IMR-90 (cell line): ENCODE measurements around the gene PHB1. TPM values are rescaled to one million over a fixed set of nuclear protein-coding genes. Genes with fewer than 3 reads are reported as not detected.

Experiments
- ATAC-seq: fragments of 200-7000 bp; cut with Tn5 transposase; 2 replicates; pipeline ENCODE4 v1.9.1; 2020; ENCODE audit warnings: low read depth, mild to moderate bottlenecking, moderate library complexity
- BruUV-seq: library from RNA; stranded (reverse); fragments of 400-500 nt; replicated peaks from 2 replicates; lab custom pipeline; 2021; lab: Mats Ljungman, UMichigan
- CTCF ChIA-PET: fragments of 300-600 bp; formaldehyde crosslinking; extraction: SDS; loops from one replicate; lab custom pipeline; 2021; ENCODE audit warnings: antibody characterized with exemption; lab: Yijun Ruan, JAX
- POLR2A ChIA-PET: fragments of 300-600 bp; sonication (Branson Sonifier 250); formaldehyde crosslinking; loops from one replicate; lab custom pipeline; 2022; ENCODE audit warnings: antibody characterized with exemption; ENCODE audit not compliant: unreplicated experiment; lab: Charles Lee
- DNase-seq: peaks from one replicate; pipeline ENCODE4 v3.0.0; 2013
- H2AFZ ChIP-seq: replicated peaks from 2 replicates; pipeline ENCODE3; 2013; ENCODE audit warnings: low read length, mild to moderate bottlenecking; ENCODE audit not compliant: poor library complexity
- H2AK5ac ChIP-seq: 2 replicates; pipeline ENCODE4 v1.6.1; 2013; ENCODE audit warnings: low read depth, low read length, inconsistent platforms
- H2AK9ac ChIP-seq: replicated peaks from 2 replicates; pipeline ENCODE3; 2013; ENCODE audit warnings: mild to moderate bottlenecking, low read depth, low read length, moderate library complexity; ENCODE audit not compliant: poor library complexity
- H2BK120ac ChIP-seq: 2 replicates; pipeline ENCODE4 v1.6.1; 2013; ENCODE audit warnings: low read depth, low read length, inconsistent platforms
- H2BK15ac ChIP-seq: 3 replicates; pipeline ENCODE4 v1.6.1; 2013; ENCODE audit warnings: low read depth, low read length, inconsistent platforms
- H2BK20ac ChIP-seq: 2 replicates; pipeline ENCODE4 v1.6.1; 2013; ENCODE audit warnings: low read depth, mild to moderate bottlenecking, inconsistent platforms, low read length, moderate library complexity
- H2BK5ac ChIP-seq: 2 replicates; pipeline ENCODE4 v1.6.1; 2013; ENCODE audit warnings: mild to moderate bottlenecking, low read depth, low read length, inconsistent platforms; ENCODE audit not compliant: poor library complexity, severe bottlenecking
- H3K14ac ChIP-seq: replicated peaks from 2 replicates; pipeline ENCODE4 v1.6.1; 2013; ENCODE audit warnings: low read depth, low read length, inconsistent platforms
- H3K18ac ChIP-seq: 2 replicates; pipeline ENCODE4 v1.6.1; 2013; ENCODE audit warnings: low read depth, low read length, control low read depth
- H3K23ac ChIP-seq: 2 replicates; pipeline ENCODE4 v1.6.1; 2013; ENCODE audit warnings: low read depth, low read length, inconsistent platforms
- H3K27ac ChIP-seq: 2 replicates; pipeline ENCODE4 v1.5.1; 2013; ENCODE audit warnings: mild to moderate bottlenecking, control low read depth, low read length; ENCODE audit not compliant: insufficient read depth
- H3K27me3 ChIP-seq: 2 replicates; pipeline ENCODE4 v1.6.1; 2013; ENCODE audit warnings: low read length; ENCODE audit not compliant: control insufficient read depth, insufficient read depth
- H3K36me3 ChIP-seq: 2 replicates; pipeline ENCODE4 v1.6.1; 2013; ENCODE audit warnings: low read length, mixed read lengths; ENCODE audit not compliant: control insufficient read depth, insufficient read depth
- H3K4ac ChIP-seq: 2 replicates; pipeline ENCODE4 v1.6.1; 2013; ENCODE audit warnings: low read depth, low read length, inconsistent platforms
- H3K4me1 ChIP-seq: 2 replicates; pipeline ENCODE4 v1.6.1; 2013; ENCODE audit warnings: low read length, mixed read lengths; ENCODE audit not compliant: control insufficient read depth, insufficient read depth
- H3K4me2 ChIP-seq: 2 replicates; pipeline ENCODE4 v1.6.1; 2013; ENCODE audit warnings: low read depth, mild to moderate bottlenecking, control low read depth, low read length, moderate library complexity
- H3K4me3 ChIP-seq: 2 replicates; pipeline ENCODE4 v1.5.1; 2013; ENCODE audit warnings: low read depth, mild to moderate bottlenecking, control low read depth, low read length, moderate library complexity; ENCODE audit not compliant: insufficient read depth
- H3K56ac ChIP-seq: 2 replicates; pipeline ENCODE4 v1.6.1; 2013; ENCODE audit warnings: low read length, inconsistent platforms; ENCODE audit not compliant: insufficient read depth; ENCODE audit errors: extremely low read depth
- H3K79me1 ChIP-seq, 2 experiments: 2 replicates each; pipeline ENCODE4 v1.6.1; 2013; ENCODE audit warnings: low read length in 2 of 2, inconsistent platforms in 1 of 2, low read depth in 1 of 2
- H3K9ac ChIP-seq: 2 replicates; pipeline ENCODE4 v1.6.1; 2013; ENCODE audit warnings: low read depth, low read length, control low read depth
- H3K9me1 ChIP-seq: 2 replicates; pipeline ENCODE4 v1.6.1; 2013; ENCODE audit warnings: low read length, inconsistent platforms; ENCODE audit not compliant: insufficient read depth
- H3K9me3 ChIP-seq: 2 replicates; pipeline ENCODE4 v1.6.1; 2013; ENCODE audit warnings: low read length; ENCODE audit not compliant: control insufficient read depth, insufficient read depth
- H4K20me1 ChIP-seq: 2 replicates; pipeline ENCODE4 v1.6.1; 2013; ENCODE audit warnings: low read length, inconsistent platforms; ENCODE audit not compliant: insufficient read depth
- H4K5ac ChIP-seq: 2 replicates; pipeline ENCODE4 v1.6.1; 2013; ENCODE audit warnings: mild to moderate bottlenecking, low read depth, low read length, control low read depth
- H4K8ac ChIP-seq, 2 experiments: 2 replicates each; pipeline ENCODE4 v1.6.1; 2013; ENCODE audit warnings: low read depth in 2 of 2, low read length in 2 of 2, control low read depth in 1 of 2, inconsistent platforms in 1 of 2
- H4K91ac ChIP-seq: 2 replicates; pipeline ENCODE4 v1.6.1; 2013; ENCODE audit warnings: low read depth, low read length, inconsistent platforms; ENCODE audit not compliant: insufficient read depth
- CEBPB ChIP-seq: IDR thresholded peaks from 2 replicates; pipeline ENCODE4 v1.6.1; 2012; ENCODE audit warnings: low read depth, low read length, improper control_type of control experiment
- CHD1 ChIP-seq: IDR thresholded peaks from 2 replicates; pipeline ENCODE4 v1.6.1; 2012; ENCODE audit warnings: low read depth, low read length, improper control_type of control experiment
- FOS ChIP-seq: fragments of 150-350 bp; IDR thresholded peaks from 2 replicates; pipeline ENCODE4 v1.6.1; 2016; ENCODE audit warnings: low read depth, low read length
- MAFK ChIP-seq: IDR thresholded peaks from 2 replicates; pipeline ENCODE4 v1.6.1; 2012; ENCODE audit warnings: low read depth, low read length, improper control_type of control experiment
- MAZ ChIP-seq: IDR thresholded peaks from 2 replicates; pipeline ENCODE4 v1.6.1; 2012; ENCODE audit warnings: low read depth, mild to moderate bottlenecking, low read length, improper control_type of control experiment, moderate library complexity, borderline replicate concordance
- MXI1 ChIP-seq: IDR thresholded peaks from 2 replicates; pipeline ENCODE4 v1.6.1; 2012; ENCODE audit warnings: low read depth, mild to moderate bottlenecking, low read length, moderate library complexity, borderline replicate concordance
- NFE2L2 ChIP-seq: fragments of 150-350 bp; IDR thresholded peaks from 2 replicates; pipeline ENCODE4 v1.6.1; 2016; ENCODE audit warnings: low read depth, mild to moderate bottlenecking, low read length
- POLR2A ChIP-seq: IDR thresholded peaks from 2 replicates; pipeline ENCODE4 v1.6.1; 2012; ENCODE audit warnings: mild to moderate bottlenecking, low read depth, low read length
- RAD21 ChIP-seq: IDR thresholded peaks from 2 replicates; pipeline ENCODE4 v1.6.1; 2012; ENCODE audit warnings: low read length, improper control_type of control experiment
- RCOR1 ChIP-seq: IDR thresholded peaks from 2 replicates; pipeline ENCODE4 v1.6.1; 2012; ENCODE audit warnings: mild to moderate bottlenecking, low read length, improper control_type of control experiment; ENCODE audit not compliant: insufficient replicate concordance
- RFX5 ChIP-seq: IDR thresholded peaks from 2 replicates; pipeline ENCODE4 v1.8.0; 2012; ENCODE audit warnings: low read depth, mild to moderate bottlenecking, low read length, moderate library complexity
- SMC3 ChIP-seq: fragments of 150-350 bp; IDR thresholded peaks from 2 replicates; pipeline ENCODE4 v1.6.1; 2016; ENCODE audit warnings: low read depth, mild to moderate bottlenecking, antibody characterized with exemption, low read length, moderate library complexity
- WGBS, 2 experiments: methylation state at CpG; one replicate each; pipeline versions ENCODE4 v1.1.5 to v1.1.7; 2013; ENCODE audit warnings: missing lambda C conversion rate in 2 of 2; ENCODE audit not compliant: insufficient read length in 1 of 2; ENCODE audit errors: extremely low coverage in 2 of 2; 5-methylcytosine and 5-hydroxymethylcytosine counted together
- dilution Hi-C: fragments of 300-500 bp; cut with HindIII; formaldehyde crosslinking; loops from one replicate; pipeline ENCODE4 v1.14.3; 2018; ENCODE audit warnings: low sequenced_read_pairs; ENCODE audit not compliant: unreplicated experiment
- in situ Hi-C: fragments of 300-500 bp; cut with MboI; formaldehyde crosslinking; loops from 3 replicates; pipeline ENCODE4 v1.14.3; 2019; ENCODE audit warnings: low sequenced_read_pairs, inconsistent platforms, mixed read lengths
- intact Hi-C: fragments of 100-400 bp; cut with micrococcal nuclease; formaldehyde crosslinking; loops from 2 replicates; pipeline ENCODE4 v1.10.0; 2022
- polyA plus RNA-seq, 3 experiments: library from polyadenylated mRNA; depleted of rRNA; stranded (reverse); fragments of >200 nt; gene quantifications; 2 replicates each; pipeline ENCODE4 v1.2.3, GENCODE V29; 2012; ENCODE audit warnings: low replicate concordance in 1 of 3
- total RNA-seq: library from RNA; depleted of rRNA; stranded (reverse); fragments of >200 nt; gene quantifications from 2 replicates; pipeline ENCODE4 v1.2.3, GENCODE V29; 2012
- TF ChIP-seq, protein P1 (sequence below): conservative IDR thresholded peaks from 2 replicates; pipeline ENCODE4 v1.5.1; 2012; ENCODE audit warnings: mild to moderate bottlenecking, low read depth, low read length, improper control_type of control experiment
- TF ChIP-seq, protein P2 (sequence below): fragments of 150-350 bp; IDR thresholded peaks from 2 replicates; pipeline ENCODE4 v1.6.1; 2017; ENCODE audit warnings: mild to moderate bottlenecking, antibody characterized with exemption, low read length, low read depth
- TF ChIP-seq, protein P3 (sequence below): fragments of 150-350 bp; IDR thresholded peaks from 2 replicates; pipeline ENCODE4 v1.6.1; 2016; ENCODE audit warnings: low read depth, mild to moderate bottlenecking, low read length, moderate library complexity, borderline replicate concordance

PHB1 gene
- total and polyA plus RNA-seq, 2 of the 4 experiments (the other 2 are of a cell fraction) = 283 to 294 TPM

DNA sequence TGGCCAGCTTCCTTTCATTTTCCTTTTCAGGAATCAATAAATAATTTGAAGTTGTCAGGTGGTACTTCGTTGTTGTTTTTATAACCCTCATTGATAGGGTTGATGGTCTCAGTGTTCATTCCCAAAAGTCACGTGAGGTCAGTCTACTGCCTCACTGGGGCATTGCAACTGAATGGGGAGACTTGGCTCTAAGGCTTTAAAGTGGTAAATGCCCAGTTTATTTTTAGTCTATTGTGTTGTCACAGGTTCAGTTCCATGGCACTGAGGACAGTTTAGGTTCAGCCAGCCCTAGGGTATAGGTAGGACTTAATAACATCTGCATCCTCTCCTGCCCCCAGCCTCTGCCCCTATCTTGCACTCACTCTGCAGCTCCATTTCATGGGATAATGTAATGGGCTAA is 46.9 kb upstream of the PHB1 start:
- no CpG with 5 or more reads among the region's 2 CpGs for WGBS, 2 experiments
- Histone ChIP-seq H3K4ac (no peak overlapping the region), H3K56ac (no peak overlapping the region), H3K4me3 (no peak overlapping the region), H2BK20ac (no peak overlapping the region), H3K4me1 (no peaks in the 10 kb centered on the region; the same call in 1 of the 2 replicates), H2BK15ac (no peak overlapping the region), H3K9me3 (peaks cover 12% of the 10 kb centered on the region), H3K18ac (no peak overlapping the region), H3K36me3 (no peaks in the 10 kb centered on the region), H2AK9ac (no peak overlapping the region), H4K91ac (no peak overlapping the region), H3K4me2 (no peak overlapping the region), H3K9ac (no peak overlapping the region), H3K27ac (no peak overlapping the region), H4K8ac (no peak overlapping the region), H3K23ac (no peak overlapping the region), H4K20me1 (no peaks in the 10 kb centered on the region), H2BK5ac (no peak overlapping the region), H3K14ac (no peak overlapping the region), H3K79me1 (no peaks in the 10 kb centered on the region), H3K9me1 (no peaks in the 10 kb centered on the region), H2AFZ (no peak overlapping the region), H3K27me3 (peaks cover 77% of the 10 kb centered on the region), H2BK120ac (no peak overlapping the region), H4K5ac (no peak overlapping the region), H2AK5ac (no peak overlapping the region)
- intact Hi-C loops = no loop called here
- in situ Hi-C loops = no loop called here
- dilution Hi-C loops = no loop called here
- BruUV-seq = no TSS peak
- DNase-seq (no peak), ATAC-seq (no peak)
- ChIA-PET CTCF (no interaction called here), POLR2A (no interaction called here)
- TF ChIP-seq MAFK (no peak), RAD21 (no peak), FOS (no peak), CHD1 (no peak), MXI1 (no peak), CEBPB (no peak), MAZ (no peak), RFX5 (no peak), RCOR1 (no peak), POLR2A (no peak), NFE2L2 (no peak), SMC3 (no peak)
- TF ChIP-seq, protein P1, sequence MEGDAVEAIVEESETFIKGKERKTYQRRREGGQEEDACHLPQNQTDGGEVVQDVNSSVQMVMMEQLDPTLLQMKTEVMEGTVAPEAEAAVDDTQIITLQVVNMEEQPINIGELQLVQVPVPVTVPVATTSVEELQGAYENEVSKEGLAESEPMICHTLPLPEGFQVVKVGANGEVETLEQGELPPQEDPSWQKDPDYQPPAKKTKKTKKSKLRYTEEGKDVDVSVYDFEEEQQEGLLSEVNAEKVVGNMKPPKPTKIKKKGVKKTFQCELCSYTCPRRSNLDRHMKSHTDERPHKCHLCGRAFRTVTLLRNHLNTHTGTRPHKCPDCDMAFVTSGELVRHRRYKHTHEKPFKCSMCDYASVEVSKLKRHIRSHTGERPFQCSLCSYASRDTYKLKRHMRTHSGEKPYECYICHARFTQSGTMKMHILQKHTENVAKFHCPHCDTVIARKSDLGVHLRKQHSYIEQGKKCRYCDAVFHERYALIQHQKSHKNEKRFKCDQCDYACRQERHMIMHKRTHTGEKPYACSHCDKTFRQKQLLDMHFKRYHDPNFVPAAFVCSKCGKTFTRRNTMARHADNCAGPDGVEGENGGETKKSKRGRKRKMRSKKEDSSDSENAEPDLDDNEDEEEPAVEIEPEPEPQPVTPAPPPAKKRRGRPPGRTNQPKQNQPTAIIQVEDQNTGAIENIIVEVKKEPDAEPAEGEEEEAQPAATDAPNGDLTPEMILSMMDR = no peak
- TF ChIP-seq, protein P2, sequence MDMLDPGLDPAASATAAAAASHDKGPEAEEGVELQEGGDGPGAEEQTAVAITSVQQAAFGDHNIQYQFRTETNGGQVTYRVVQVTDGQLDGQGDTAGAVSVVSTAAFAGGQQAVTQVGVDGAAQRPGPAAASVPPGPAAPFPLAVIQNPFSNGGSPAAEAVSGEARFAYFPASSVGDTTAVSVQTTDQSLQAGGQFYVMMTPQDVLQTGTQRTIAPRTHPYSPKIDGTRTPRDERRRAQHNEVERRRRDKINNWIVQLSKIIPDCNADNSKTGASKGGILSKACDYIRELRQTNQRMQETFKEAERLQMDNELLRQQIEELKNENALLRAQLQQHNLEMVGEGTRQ = no peak
- TF ChIP-seq, protein P3, sequence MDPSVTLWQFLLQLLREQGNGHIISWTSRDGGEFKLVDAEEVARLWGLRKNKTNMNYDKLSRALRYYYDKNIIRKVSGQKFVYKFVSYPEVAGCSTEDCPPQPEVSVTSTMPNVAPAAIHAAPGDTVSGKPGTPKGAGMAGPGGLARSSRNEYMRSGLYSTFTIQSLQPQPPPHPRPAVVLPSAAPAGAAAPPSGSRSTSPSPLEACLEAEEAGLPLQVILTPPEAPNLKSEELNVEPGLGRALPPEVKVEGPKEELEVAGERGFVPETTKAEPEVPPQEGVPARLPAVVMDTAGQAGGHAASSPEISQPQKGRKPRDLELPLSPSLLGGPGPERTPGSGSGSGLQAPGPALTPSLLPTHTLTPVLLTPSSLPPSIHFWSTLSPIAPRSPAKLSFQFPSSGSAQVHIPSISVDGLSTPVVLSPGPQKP = no peak
